A673 (cell line): ENCODE data around the gene GAN. TPM values are rescaled to one million over a fixed set of nuclear protein-coding genes. Genes with fewer than 3 reads are reported as not detected.

Source experiments
- Bru-seq: library from RNA; stranded (reverse); fragments of 400-500 nt; gene quantifications from one replicate; lab custom pipeline; 2021; lab: Mats Ljungman, UMichigan
- BruChase-seq, 2 experiments: library from RNA; stranded (reverse); fragments of 400-500 nt; gene quantifications; one replicate each; lab custom pipeline; 2021; lab: Mats Ljungman, UMichigan
- BruUV-seq: library from RNA; stranded (reverse); fragments of 400-500 nt; replicated peaks from 2 replicates; lab custom pipeline; 2021; lab: Mats Ljungman, UMichigan
- CTCF ChIA-PET: fragments of 300-600 bp; sonication (Branson Sonifier 250); formaldehyde crosslinking; loops from one replicate; lab custom pipeline; 2022; ENCODE audit warnings: antibody characterized with exemption; lab: Charles Lee
- POLR2A ChIA-PET: fragments of 300-600 bp; sonication (Branson Sonifier 250); formaldehyde crosslinking; loops from one replicate; lab custom pipeline; 2022; ENCODE audit warnings: antibody characterized with exemption; ENCODE audit not compliant: low non-redundant PET; lab: Charles Lee
- DNase-seq: peaks from one replicate; pipeline ENCODE4 v3.0.0-alpha.2; 2015; ENCODE audit warnings: low spot score
- H3K27ac ChIP-seq: fragments of 200-600 bp; sonication (generic); 2 replicates; pipeline ENCODE4 v1.5.1; 2016; ENCODE audit warnings: mixed run types, low read depth, mild to moderate bottlenecking, mixed read lengths, antibody characterized with exemption, low read length; ENCODE audit not compliant: poor library complexity, severe bottlenecking
- H3K27me3 ChIP-seq: fragments of 200-600 bp; sonication (generic); replicated peaks from 2 replicates; pipeline ENCODE4 v1.6.1; 2017; ENCODE audit warnings: mixed run types, low read depth, mild to moderate bottlenecking, mixed read lengths, antibody characterized with exemption, low read length; ENCODE audit not compliant: insufficient read depth, poor library complexity
- H3K36me3 ChIP-seq: fragments of 200-600 bp; sonication (generic); 2 replicates; pipeline ENCODE4 v1.6.1; 2016; ENCODE audit warnings: mixed run types, mild to moderate bottlenecking, mixed read lengths, antibody characterized with exemption, low read length; ENCODE audit not compliant: insufficient read depth, poor library complexity, severe bottlenecking
- H3K4me1 ChIP-seq: fragments of 200-600 bp; sonication (generic); 2 replicates; pipeline ENCODE4 v1.6.1; 2017; ENCODE audit warnings: mixed run types, mild to moderate bottlenecking, mixed read lengths, antibody characterized with exemption, low read length; ENCODE audit not compliant: insufficient read depth, poor library complexity, severe bottlenecking
- H3K4me3 ChIP-seq: fragments of 200-600 bp; sonication (generic); 2 replicates; pipeline ENCODE4 v1.5.1; 2016; ENCODE audit warnings: low read depth, mixed run types, mild to moderate bottlenecking, mixed read lengths, low read length; ENCODE audit not compliant: poor library complexity, severe bottlenecking
- H3K9me3 ChIP-seq: fragments of 200-600 bp; sonication (generic); 2 replicates; pipeline ENCODE4 v1.6.1; 2016; ENCODE audit warnings: mixed run types, low read depth, mild to moderate bottlenecking, mixed read lengths, antibody characterized with exemption, low read length; ENCODE audit not compliant: poor library complexity, severe bottlenecking
- CTCF ChIP-seq: fragments of 300-800, 200-600 bp; sonication (generic); conservative IDR thresholded peaks from 2 replicates; pipeline ENCODE4 v1.5.1; 2017; ENCODE audit warnings: low read depth, mild to moderate bottlenecking, antibody characterized with exemption, low read length, moderate library complexity, mixed read lengths
- EZH2 ChIP-seq: fragments of 200-600 bp; sonication (generic); IDR thresholded peaks from 2 replicates; pipeline ENCODE4 v1.6.1; 2017; ENCODE audit warnings: borderline replicate concordance, low read depth, mild to moderate bottlenecking, mixed read lengths, antibody characterized with exemption, low read length; ENCODE audit not compliant: poor library complexity, severe bottlenecking
- intact Hi-C: fragments of 100-400 bp; cut with micrococcal nuclease; formaldehyde crosslinking; loops from one replicate; pipeline ENCODE4 v1.10.0; 2022; ENCODE audit not compliant: unreplicated experiment
- long read RNA-seq: library from polyadenylated mRNA; stranded (forward); transcript quantifications from one replicate; pipeline ENCODE4 v2.0.0, GENCODE V29; 2022
- total RNA-seq: library from RNA; stranded (reverse); gene quantifications from 2 replicates; pipeline ENCODE4 v1.2.3, GENCODE V29; 2021

The GAN gene
- 15.2 and 18.0 TPM in 2 replicates for total RNA-seq
- percentile 76 among the genes with signal in this experiment for Bru-seq, nascent RNA
- percentile 85 among the genes with signal in this experiment for BruChase-seq, experiment 1, labeled RNA remaining after a 2-hour chase
- percentile 70 among the genes with signal in this experiment for BruChase-seq, experiment 2, labeled RNA remaining after a 6-hour chase
- long read RNA-seq, full-length matches to known transcripts: 6 of 10 reads
- long read RNA-seq, partial matches to known transcripts: 0 of 10 reads
- long read RNA-seq, other reads (novel, unspliced or antisense): 4 of 10 reads

GRCh38 chr16:81314603-81315270, at the start of gene GAN:
Gene GAN (plus strand): TSS chr16:81314962. CDS start chr16:81315114, 152 bp downstream.
- Histone ChIP-seq H3K36me3 (no peaks in the 10 kb centered on the region), H3K27me3 (no peaks in the 10 kb centered on the region), H3K27ac (peak within 1 kb of the TSS; percentile 87), H3K4me3 (peak within 1 kb of the TSS; percentile 85), H3K4me1 (peaks cover 26% of the 10 kb centered on the region), H3K9me3 (no peaks in the 10 kb centered on the region)
- peak; percentile 98 for DNase-seq
- CTCF ChIA-PET: no interaction called here
- no TSS peak for BruUV-seq
- TF ChIP-seq CTCF: no peak
- no peak for TF ChIP-seq EZH2
- intact Hi-C loops: loop anchor here (5.0 kb wide), 1 partner anchor 102 kb away; no protein-coding TSS in a partner anchor
- POLR2A ChIA-PET: interaction anchor here (1.0 kb wide), 1 partner anchor 73 kb away, joined by 3 read pairs; no protein-coding TSS in a partner anchor

- ChIA-PET POLR2A (no interaction called here), CTCF (no interaction called here)
- H3K27ac ChIP-seq: no peak overlapping the region
- no peak for DNase-seq
- intact Hi-C loops: no loop called here
- no peaks in the 10 kb centered on the region for H3K9me3 ChIP-seq
- no peaks in the 10 kb centered on the region for H3K27me3 ChIP-seq
- H3K36me3 ChIP-seq: no peaks in the 10 kb centered on the region
- TF ChIP-seq CTCF (no peak), EZH2 (no peak)
- no TSS peak for BruUV-seq
- H3K4me3 ChIP-seq: no peak overlapping the region
- no peaks in the 10 kb centered on the region for H3K4me1 ChIP-seq
Measured at GRCh38 chr16:81265052-81265451, 49.7 kb upstream of the GAN start.

GRCh38 chr16:81265658-81266451, 48.9 kb upstream of the GAN start:
- H3K36me3 ChIP-seq: no peaks in the 10 kb centered on the region
- H3K27ac ChIP-seq: no peak overlapping the region
- H3K27me3 ChIP-seq: no peaks in the 10 kb centered on the region
- H3K9me3 ChIP-seq: no peaks in the 10 kb centered on the region
- no peak overlapping the region for H3K4me3 ChIP-seq
- no peak for DNase-seq
- intact Hi-C loops: no loop called here
- no peaks in the 10 kb centered on the region for H3K4me1 ChIP-seq
- CTCF ChIA-PET: no interaction called here
- BruUV-seq: no TSS peak
- POLR2A ChIA-PET: no interaction called here
- TF ChIP-seq CTCF: no peak
- no peak for TF ChIP-seq EZH2
